Fibroblast of skin of back (primary cell): ENCODE results near the gene TPCN2.
A peak's percentile ranks its signal among the peaks of the same experiment; 100 is the strongest.

Experiments used
- DNase-seq: peaks from one replicate; pipeline ENCODE4 v3.0.0-alpha.2; 2013

Gene TPCN2

DNA sequence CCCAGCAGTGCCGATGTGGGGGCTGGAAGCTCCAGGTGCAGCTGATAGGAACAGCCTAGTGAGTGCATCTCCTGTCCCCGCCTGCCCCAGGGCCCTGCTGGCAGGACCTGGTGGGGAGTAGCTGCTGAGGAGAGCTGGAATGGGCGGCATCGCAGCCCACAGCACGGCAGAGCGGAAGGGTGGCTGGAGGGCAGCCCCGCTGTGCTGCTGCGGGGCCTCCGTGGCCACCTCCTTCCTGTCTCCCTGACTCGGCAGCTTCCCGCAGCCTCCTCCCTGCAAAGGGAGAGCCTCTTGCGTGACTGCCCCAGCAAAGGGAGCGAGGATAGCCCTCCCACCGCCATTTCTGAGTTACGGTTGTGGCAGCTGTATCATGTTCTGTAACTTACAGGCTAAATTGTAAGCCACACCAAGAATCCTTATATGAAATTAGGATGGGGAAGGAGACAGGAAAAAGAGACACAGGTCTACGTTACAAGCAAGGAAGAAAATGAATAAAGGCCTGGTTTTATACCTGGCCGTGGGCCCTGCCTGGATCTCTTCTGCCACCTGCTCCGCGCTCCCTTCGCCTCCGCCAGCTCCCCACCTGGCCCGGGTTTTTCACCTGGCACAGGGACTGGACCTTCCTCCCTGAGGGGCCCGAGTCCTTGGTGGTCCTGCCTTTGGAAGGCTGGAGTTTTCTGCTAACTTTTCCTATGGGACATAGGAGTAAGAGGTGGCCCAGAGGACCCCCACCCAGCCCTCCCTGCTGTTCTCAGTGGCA lies 10.0 kb downstream of the TPCN2 start:
- DNase-seq: no peak

DNA sequence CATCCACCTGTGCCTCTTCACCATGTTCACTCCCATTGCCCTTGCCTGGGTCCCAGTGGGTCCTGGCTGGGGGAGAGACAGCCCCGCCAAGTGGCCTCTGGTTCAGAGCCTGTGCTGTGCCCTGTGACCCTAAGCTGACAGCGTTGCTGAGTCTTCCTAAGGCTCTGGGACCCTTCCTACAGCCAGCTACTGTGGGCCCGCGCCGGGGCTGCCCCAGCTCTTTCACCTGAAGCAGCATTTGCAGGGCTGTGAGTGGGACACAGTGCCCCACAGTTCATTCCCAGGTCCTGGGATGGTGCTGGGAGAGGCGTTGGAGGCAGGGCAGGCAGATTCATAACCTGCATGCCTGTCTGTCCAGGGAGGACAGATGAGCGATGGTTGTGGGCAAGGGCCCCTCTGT lies 10.7 kb downstream of the TPCN2 start:
- DNase-seq: no peak

DNA sequence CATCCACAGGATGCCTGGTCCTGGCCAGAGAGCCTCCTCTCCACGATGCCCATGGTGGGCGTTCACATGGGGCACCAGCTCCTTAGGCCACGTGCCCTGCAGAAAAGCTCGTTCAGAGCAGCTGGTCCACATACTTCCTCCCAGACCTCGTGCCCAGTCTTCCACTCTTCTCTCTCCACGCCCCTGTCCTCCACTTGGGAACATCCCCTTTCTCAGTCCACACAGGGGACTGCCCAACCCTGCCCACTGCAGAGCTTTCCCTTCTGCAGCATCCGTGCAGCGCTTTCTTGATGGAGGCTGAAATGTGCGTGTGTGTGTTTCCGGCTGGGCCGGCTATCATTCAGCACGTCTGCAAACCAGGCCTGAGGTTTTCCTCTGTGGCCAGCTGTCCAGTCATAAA lies 11.3 kb downstream of the TPCN2 start:
- no peak for DNase-seq

DNA sequence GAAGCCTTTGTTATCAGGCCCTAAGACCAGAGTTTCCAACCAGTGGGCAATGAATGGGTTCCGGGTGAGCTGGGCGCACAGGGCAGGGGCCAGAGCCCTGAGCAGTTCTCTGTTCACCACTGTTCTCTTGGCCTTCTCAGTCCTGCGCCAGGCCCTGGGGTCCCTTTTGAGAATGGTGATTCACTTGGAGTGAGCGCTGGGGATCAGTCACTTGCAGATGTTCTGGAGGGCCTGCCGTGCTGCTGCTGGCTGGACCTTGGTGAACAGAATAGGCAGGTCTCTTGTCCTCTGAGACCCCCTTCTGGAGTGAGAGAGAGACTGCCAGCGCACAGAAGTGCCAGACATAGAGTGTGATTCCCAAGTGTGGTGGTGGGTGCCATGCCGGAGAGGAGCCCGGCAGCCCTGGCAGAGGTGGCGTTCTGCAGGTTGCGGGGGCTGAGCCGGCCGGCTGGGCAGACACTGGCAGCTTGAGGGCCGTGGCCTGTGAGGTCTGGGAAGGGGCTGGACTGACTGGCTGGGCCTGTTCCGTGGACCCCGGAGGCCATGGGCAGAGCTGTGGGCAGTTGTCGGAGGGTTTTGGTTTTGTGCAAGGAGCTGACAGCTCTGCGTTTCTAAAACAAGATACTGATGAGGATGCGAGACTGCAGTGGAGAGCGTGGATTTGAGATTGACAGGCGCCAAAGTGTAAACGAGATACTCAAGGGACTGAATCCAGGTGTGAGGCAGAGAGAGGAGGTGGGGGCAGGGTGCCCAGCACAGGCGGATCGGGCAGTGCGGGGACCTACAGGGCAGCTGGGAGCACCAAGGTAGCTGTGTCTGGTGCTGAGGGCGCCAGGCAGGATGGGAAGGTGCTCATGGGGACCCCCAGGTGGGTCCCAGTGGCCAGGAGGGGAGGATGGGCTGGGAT lies 12.3 kb downstream of the TPCN2 start:
- no peak for DNase-seq

DNA sequence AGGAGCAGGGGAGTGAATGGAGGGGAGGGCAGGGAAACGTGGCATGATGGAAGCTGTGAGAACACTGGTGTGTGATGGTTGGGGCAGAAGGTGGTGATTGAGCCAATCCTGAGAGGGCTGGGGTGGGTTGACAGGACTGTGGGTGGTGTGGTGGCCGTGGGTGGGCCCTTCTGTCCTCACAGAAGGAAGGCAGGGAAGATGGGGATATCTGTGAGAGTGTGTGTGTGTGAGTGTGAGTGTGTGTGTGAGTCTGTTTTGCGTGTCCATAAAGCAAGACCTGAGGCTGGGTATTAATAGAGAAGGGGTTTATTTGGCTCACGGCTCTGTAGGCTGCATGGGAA lies 13.0 kb downstream of the TPCN2 start:
- no peak for DNase-seq

DNA sequence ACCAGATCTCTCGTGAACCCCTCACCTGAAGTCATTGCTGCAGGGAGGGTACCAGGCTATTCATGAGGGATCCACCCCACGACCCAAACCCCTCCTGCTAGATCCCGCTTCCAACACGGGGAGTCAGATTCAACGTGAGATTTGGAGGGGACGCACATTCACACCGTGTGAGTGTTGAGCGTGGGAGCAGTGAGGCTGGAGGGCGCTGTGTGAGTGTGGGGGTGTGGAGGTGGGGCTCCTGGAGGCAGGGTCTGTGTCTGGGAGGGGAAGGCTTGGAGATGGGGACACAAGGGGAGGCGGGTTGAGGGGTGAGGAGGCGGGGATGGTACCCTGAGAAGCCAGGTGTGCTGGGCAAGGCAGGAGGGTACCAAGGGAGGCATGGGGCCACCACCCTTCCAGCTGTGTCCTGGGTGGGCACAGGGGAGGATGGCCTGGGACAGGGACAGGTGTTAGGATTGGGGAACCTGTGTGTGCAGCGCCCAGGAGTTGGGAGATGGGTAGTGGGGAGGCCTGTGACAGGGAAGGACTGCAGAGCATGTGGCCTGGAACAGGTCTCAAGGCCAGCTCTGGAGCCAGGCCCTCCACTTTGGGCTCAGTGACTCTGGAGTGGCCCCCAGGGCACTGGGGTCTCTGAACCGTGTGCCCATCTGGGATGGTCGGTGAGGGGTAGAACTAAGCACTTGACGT lies 13.6 kb downstream of the TPCN2 start:
- DNase-seq: no peak

DNA sequence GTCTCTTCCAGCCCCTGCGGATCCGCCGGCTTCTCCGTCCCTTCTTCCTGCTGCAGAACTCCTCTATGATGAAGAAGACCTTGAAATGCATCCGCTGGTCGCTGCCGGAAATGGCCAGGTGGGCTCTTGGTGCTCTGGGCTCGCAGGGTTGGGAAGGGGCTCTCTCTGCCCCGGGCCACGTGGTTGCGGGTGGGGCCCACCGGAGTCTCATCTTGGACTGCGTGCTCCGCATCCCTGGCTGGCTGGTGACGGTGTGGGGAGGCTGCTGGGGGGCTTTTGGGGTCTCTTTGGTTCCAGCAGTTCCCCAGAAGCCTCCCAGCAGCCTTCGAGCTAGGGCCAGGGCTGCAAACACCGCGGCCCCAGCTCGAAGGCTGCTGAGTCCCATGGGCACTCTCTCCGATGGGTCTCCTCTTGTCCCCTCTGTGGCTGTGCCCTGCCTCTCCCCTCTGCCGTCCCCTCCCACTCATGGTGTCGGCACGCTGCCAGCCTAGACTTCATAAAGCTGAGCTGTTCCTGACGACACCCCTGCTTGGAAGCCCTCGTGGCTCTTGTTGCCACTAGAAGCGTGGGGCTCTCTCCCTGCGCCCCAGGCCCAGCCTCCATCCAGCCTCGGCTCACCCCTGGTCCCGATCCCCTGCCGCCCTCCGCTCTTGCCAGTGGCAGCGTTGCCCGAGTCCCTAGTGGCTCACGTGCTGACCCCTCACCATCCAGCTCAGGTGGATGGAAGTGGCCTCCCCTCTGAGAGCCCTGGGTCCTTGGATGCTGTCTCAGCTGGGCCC lies 14.3 kb downstream of the TPCN2 start:
- DNase-seq: no peak

DNA sequence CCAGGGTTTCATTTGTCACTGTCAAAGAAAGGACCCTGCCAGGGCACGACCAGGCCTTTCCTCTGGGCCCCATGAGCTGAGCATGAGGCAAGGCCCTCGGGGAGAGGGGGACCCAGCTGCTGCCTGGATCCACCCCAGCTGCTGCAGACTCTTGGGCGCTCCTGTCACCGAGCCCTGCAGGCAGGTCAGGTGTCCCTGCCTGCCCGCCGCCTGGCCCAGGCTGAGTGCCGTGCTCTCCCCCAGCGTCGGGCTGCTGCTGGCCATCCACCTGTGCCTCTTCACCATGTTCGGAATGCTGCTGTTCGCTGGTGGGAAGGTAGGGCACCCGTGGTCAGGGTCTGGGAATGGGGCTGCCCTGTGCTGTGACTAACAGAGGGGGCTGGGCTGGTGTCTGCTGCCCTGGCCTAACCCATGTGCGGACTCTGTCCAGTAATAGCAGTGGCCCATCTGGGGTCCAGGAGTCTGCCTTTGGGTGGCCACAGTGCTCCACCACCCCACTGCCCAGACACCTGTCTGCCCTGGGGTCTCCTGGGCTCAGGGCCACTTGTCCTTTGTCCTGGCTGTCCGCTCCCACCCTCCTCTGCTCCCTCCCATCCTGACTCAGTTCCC lies 15.0 kb downstream of the TPCN2 start:
- no peak for DNase-seq

DNA sequence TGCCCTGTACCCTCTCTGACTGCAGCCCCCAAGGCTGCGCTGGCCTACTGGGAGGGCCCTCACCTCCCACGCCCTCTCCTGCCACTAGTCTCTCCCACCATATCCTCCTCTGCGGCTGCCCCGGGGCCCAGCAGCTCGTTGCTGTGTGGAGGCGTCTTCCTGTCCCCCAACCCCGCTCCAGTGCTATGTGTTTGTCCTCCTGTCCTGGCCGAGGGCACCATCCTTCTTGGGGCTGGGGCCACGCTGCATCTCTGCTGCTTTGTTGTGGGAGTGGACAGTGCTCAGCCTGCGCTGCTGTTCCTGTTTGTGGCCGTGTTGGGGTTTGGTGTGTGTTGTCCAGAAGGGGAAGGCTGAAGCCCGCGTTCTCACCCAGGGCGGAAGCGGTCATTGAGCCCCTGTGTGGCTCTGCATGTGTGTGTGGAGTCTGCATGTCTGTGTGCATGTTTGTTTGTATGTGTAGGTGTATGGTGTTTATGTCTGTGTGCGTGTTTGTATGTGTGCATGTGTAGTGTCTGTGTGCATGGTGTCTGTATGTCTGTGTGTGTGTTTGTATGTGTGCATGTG lies 15.7 kb downstream of the TPCN2 start:
- no peak for DNase-seq

DNA sequence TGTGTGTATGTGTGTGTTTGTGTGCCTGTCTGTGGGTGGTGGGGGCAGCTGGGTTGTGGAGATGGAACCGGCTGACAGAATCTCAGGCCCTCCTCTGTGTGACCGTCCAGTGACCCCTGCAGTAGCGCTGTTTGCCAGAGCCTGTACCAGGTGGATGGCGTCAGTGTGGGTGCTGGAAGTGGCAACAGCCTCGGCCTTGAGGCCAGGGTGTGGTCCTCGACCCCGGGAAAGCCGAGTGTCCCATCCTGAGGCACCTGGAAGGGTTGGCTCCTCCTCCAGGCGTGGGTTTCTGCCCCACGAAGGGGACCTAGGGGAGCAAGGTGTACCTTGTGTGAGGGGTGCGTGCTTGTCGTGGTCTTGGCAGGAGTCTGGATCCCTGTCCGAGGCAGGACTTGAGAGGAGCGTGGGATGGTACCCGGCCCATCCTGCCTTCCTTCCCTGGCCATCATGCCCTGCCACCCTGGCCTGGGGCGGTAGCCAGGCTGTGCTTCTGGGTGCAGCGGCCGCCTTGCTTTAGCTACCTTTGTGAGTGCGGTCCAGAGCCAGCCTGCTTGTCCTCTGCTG lies 16.5 kb downstream of the TPCN2 start:
- no peak for DNase-seq

DNA sequence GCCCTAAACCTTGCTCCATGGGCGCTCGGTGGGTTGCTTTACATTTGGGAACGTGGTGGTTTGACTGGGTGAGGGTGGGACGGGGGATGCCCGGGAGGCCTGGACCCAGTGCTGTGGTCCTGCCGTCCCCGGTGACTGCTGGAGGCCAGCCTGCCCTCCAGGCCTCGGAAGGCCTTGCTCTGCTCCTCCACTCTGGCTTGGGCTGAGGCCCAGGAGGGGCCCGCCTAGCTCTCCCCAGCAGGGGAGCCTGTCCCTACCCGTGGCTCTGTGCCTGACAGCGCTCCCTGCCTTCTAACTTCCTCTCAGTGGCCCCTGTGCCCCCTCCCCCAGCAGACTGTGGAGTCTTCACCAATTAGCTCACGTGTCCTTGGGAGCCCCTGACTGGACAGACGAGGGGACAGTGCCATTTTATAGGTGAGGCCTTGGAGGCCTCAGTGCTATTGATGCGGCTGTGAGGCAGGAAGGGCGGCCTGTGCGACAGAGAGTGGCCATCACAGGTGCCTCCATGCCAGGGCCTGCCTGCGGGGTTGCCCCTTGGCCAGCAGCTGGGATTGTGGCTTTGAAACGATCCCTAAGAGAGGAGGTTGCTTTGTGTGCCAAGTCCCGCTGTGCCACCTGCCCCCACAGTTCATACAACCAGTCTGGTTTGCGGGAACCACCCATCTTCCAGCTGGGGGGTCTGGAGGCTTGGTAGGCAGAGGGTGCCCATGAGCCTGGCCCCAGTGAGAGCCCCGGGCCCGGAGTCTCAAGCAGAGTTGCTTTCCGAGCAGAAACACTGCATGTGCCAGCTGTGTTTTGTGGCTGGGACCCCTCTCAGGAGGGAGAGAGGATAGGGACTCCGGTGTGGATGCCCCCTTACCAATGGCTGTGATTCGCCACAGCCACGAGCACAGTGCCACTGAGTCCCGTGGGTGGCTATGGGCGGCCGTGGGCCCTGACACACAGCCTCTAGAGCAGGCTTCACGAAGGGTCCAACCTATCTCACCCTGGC lies 17.7 kb downstream of the TPCN2 start:
- no peak for DNase-seq

DNA sequence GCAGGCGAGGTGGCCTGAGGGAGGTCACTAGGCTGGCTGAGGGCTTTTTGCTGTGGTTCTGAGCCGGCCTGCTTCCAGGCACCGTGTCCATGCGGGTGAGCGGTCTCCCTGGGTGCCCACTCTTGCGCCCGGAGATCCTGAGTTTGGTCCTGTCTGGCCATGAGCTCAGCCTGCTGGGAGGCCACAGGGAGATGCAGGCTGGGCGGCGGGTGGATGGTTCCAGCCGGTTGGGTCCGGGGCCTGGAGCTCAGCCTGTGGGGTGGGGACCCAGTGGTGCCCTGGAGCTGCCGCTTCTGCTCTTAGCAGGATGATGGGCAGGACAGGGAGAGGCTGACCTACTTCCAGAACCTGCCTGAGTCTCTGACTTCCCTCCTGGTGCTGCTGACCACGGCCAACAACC lies 18.5 kb downstream of the TPCN2 start:
- no peak for DNase-seq

DNA sequence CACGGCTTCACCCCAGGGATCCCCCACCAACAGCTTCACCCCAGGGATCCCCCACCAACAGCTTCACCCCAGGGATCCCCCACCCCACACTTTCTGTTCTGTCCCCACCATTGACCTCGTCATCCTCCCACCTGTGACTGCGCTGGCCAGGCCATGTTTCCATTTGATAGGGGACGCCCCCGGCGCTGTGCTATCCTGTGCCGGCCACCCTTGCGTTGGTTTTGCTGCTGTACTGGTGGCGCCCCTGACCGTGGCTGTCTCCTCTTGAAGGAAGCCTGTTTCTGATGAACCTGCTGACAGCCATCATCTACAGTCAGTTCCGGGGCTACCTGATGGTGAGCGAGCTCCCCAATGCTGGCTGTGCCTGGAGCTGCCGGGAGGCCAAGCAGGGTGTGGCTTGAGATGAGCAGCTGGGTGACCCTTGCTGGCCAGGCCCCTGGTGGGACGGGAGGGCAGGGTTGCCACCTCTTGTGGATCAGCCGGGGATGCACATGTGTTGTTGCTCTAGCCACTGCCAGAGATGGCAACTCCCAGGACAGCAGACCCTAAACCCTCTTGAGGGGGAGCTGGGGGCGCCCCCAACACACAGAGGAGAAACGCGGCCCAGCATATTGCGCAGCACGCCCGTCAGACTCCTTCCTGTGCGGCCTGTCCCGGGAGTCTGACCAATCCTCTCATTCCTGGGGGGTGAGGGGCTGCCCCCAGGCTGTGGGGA lies 22.5 kb downstream of the TPCN2 start:
- no peak for DNase-seq

DNA sequence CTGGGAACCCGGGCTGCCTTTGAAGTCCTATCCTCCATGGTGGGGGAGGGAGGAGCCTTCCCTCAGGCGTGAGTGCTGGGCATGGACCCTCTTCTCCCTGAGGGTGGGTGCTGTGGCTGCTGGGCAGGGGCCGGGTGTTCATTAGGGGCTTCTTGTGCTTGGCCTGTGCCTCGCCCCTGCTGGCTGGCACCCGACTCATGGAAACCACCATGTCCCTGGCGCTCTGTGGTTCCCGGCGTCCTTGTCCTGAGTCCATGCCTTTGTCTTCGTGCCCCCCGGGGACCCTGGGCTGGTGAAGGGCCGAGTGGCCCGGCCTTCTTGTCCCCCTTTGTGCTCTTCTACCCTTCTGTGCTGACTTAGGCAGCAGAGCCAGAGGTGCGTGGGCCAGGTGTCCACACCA lies 23.2 kb downstream of the TPCN2 start:
- no peak for DNase-seq

DNA sequence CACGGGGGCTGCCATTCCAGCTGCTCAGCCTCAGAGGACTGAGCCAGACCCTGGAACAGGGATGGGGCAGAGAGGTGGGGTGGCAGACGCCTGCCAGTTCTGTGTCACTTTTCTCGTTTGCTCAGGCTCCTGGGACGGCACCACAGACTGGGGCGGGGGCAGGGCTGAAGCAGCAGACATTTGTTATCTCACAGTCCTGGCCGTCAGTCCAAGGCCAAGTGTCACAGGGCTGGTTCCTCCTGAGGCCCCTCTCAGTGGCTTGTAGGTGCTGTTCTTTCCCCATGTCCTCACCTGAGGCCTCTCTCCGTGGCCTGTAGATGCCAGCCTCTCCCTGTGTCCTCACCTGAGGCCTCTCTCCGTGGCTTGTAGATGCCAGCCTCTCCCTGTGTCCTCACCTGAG lies 24.7 kb downstream of the TPCN2 start:
- no peak for DNase-seq

DNA sequence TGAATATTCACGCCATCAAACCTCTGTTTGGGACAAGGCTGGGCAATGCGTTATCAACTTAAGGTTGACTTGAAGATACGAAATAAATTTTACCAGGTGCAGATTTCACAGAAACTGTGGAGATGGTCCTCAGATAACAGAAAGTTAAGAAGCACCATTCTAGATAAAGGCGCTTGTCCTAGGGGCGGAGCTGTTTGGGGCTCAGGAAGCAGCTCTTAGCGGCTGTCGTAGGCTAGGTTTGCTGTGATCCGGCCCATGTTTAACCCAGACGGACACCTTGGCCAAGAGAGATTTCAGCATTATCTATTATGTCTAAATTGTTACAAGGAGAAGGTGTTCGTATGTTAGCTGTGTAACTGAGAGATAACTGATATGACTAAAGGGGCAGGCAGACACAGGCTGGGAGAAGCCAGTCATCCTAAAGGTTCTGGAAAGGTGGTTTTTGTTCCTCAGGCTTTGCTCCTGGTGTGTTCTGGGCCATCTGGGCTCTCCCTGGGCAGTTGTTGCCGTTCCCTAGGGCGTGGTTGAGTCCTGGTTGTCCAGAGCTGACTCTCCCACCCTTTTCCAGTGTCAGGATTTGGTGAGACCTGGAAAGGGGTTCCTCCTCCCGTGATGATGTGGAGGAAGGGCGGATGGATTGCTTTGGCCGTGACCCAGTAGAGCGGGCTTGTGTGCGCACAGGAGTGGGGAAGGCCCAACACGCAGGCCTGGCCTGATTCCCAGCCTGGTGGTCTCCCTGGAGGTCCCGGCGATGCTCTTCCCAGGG lies 25.8 kb downstream of the TPCN2 start:
- no peak for DNase-seq

DNA sequence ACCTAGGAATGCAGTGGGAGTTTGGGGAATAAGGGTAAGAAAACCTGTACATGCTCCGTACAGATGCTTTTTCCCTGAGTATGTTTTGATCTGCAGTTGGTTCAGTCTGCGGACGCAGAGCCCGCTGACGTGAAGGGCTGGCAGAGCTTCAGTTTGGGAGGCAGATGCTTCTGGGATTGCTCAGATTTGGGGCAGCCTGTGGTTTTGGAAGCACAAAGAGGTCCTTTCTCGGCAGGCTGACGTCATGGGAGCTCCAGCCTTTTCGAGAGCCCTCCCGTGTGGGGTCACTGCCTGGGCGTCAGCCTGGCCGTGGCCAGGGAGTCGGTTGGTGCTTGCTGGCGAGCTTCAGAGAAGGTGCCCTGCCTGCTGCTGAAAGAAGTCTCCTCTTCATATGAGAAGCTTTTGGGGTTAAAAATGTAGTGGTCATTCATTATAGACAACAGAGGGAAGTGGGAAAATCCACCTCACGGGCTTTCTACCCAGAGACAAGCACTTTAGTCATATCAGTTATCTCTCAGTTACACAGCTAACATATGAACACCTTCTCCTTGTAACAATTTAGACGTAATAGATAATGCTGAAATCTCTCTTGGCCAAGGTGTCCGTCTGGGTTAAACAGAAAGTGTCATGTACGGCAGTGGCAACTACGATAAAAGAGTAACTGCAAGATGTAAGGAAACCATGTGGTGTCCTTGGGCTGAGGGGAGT lies 26.8 kb downstream of the TPCN2 start:
- DNase-seq: peak; percentile 92
